ENCODE data around the gene RAB7A.

RAB7A gene

DNA sequence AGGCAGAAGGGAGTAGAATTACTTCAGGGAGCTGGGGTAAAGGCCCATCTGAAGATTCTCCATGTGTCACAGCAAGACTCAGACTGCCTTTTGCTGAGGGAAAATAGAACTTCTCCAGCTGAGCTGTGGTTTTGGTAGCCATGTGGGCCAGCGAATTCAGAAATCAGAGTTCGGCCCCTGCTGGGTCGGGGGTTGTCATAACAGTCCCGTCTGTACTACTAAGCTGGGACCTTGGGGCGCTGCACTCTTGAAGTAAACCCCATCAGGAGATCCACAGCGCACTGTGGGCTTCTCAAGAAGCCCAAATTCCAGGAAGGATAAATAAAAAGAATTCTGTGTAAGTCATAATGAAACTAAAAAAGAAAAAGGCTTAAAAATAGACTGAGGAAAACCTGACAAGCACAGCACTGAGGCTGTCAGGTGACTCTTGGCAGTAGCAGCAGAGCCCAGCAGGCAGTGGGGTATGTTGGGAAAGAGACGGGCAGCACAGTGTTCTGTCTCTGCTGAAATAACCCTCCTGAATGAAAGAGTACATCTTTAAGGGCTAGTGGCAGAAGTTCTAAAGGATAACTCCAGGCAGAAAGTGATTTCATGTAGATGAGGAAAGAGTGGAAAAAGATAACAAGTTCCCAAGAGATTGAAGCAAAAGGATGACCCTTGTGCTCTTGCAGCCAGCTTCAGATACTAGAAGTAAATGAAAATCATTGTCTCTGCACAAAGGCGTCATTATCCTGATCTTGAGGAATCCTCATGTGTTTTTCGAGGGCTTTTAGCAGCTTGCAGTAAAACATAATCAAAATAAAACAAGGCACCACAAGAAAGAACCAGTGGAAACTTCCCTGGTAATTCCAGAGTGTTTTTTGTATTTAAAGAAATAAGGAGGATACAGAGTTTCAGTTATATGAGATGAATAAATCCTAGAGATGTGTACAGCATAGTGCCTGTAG is 74.5 kb downstream of the RAB7A start:
- H3K27ac ChIP-seq: no peak overlapping the region
- H3K4me3 ChIP-seq: no peak overlapping the region
- TF ChIP-seq, protein P1, sequence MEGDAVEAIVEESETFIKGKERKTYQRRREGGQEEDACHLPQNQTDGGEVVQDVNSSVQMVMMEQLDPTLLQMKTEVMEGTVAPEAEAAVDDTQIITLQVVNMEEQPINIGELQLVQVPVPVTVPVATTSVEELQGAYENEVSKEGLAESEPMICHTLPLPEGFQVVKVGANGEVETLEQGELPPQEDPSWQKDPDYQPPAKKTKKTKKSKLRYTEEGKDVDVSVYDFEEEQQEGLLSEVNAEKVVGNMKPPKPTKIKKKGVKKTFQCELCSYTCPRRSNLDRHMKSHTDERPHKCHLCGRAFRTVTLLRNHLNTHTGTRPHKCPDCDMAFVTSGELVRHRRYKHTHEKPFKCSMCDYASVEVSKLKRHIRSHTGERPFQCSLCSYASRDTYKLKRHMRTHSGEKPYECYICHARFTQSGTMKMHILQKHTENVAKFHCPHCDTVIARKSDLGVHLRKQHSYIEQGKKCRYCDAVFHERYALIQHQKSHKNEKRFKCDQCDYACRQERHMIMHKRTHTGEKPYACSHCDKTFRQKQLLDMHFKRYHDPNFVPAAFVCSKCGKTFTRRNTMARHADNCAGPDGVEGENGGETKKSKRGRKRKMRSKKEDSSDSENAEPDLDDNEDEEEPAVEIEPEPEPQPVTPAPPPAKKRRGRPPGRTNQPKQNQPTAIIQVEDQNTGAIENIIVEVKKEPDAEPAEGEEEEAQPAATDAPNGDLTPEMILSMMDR (IDR thresholded peaks at IDR 0.05): no peak
- DNase-seq (ENCODE audit: low spot score): no peak

DNA sequence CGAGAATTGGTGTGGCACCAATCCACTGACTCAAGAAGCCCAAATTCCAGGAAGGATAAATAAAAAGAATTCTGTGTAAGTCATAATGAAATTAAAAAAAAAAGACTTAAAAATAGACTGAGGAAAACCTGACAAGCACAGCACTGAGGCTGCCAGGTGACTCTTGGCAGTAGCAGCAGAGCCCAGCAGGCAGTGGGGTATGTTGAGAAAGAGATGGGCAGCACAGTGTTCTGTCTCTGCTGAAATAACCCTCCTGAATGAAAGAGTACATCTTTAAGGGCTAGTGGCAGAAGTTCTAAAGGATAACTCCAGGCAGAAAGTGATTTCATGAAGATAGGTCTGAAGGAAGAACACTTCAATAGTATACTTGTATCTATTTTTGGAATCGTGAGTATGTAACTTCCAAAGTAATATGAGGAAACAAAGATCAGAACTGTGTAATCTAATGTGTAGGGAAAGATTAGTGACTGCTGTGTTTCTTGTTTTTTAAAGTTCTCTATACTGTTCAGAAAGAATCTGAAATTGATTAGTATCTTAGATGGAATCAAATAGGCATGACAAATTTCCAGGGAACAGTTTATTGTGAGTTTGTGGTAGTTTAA is 75.9 kb downstream of the RAB7A start:
- TF ChIP-seq, protein P1 (IDR thresholded peaks at IDR 0.05): no peak
- Histone ChIP-seq H3K27ac (no peak overlapping the region), H3K4me3 (no peak overlapping the region)
- no peak for DNase-seq (ENCODE audit: low spot score)

DNA sequence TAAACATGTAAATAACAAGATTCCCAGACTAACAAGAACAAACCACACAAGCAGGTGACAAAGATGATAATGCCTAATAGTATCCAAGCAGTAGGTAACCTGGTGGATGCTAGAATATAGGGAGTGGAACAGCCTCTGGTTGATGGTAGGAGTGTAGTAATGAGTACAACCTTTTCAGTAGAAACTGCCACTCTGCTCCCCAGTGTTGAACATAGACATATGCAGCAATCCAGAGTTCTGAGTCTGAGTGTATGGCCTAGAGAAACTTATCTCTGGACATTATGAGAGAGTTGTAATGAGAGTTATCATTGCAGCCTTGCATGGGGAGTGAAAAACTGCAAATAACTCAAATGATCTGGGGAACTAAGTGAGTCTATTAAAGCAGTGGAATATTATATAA is 77.3 kb downstream of the RAB7A start:
- Histone ChIP-seq H3K4me3 (no peak overlapping the region), H3K27ac (no peak overlapping the region)
- TF ChIP-seq, protein P1 (IDR thresholded peaks at IDR 0.05): no peak
- no peak for DNase-seq (ENCODE audit: low spot score)

- no peak for DNase-seq (ENCODE audit: low spot score)
- peak overlapping the region; percentile 33 for H3K4me3 ChIP-seq
- TF ChIP-seq, protein P1 (IDR thresholded peaks at IDR 0.05): no peak
- peak overlapping the region in 1 of 2 donors; percentile 30 for H3K27ac ChIP-seq
Observed at GRCh38 chr3:128804017-128804810, 78.2 kb downstream of the RAB7A start.

GRCh38 chr3:128804811-128805155 is 78.8 kb downstream of the RAB7A start:
- Histone ChIP-seq H3K4me3 (no peak overlapping the region), H3K27ac (no peak overlapping the region)
- no peak for DNase-seq (ENCODE audit: low spot score)
- TF ChIP-seq, protein P1 (IDR thresholded peaks at IDR 0.05): no peak

DNA sequence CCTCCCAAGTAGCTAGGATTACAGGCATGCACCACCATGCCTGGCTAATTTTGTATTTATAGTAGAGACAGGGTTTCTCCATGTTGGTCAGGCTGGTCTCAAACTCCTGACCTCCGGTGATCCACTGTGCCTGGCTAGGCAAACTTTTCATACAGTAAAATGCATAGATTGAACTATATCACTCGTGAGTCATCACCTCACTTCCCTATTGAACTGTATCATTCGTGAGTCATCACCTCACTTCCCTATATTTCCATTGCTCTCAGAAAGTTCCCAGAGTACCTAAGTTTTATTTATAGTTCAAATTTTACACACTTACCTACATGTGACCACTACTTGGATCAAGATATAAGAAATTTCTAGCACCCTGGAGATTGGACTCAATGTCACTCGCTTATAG is 79.8 kb downstream of the RAB7A start:
- H3K27ac ChIP-seq: no peak overlapping the region

More for the DNA sequence above, 79.8 kb downstream of the RAB7A start:
- DNase-seq (ENCODE audit: low spot score): no peak
- TF ChIP-seq, protein P1 (IDR thresholded peaks at IDR 0.05): no peak
- no peak overlapping the region for H3K4me3 ChIP-seq

Data from coronary artery (tissue), 2 donors.